AG09309 (cell line): Measurements from ENCODE around the gene ERBIN.

Source experiments
- DNase-seq: peaks from one replicate; pipeline ENCODE4 v3.0.0-alpha.2; 2010; ENCODE audit warnings: low read depth
- H3K4me3 ChIP-seq: 2 replicates; pipeline ENCODE4 v1.5.1; 2011; ENCODE audit warnings: mild to moderate bottlenecking, low read depth, low read length, moderate library complexity; ENCODE audit not compliant: control insufficient read depth
- CTCF ChIP-seq: IDR thresholded peaks from 2 replicates; pipeline ENCODE4 v1.5.1; 2011; ENCODE audit warnings: mild to moderate bottlenecking, low read depth, low read length, inconsistent platforms; ENCODE audit not compliant: insufficient read depth, control insufficient read depth; ENCODE audit errors: missing control alignments

ERBIN gene

GRCh38 chr5:66080664-66081063, 154.3 kb downstream of the ERBIN start:
- no peak overlapping the region for H3K4me3 ChIP-seq
- TF ChIP-seq CTCF = no peak
- no peak for DNase-seq

- no peak for DNase-seq
- TF ChIP-seq CTCF = no peak
- H3K4me3 ChIP-seq = no peak overlapping the region
These were observed 163.0 kb downstream of the ERBIN start for GRCh38 chr5:66089384-66089783.

GRCh38 chr5:66100851-66101250, 174.5 kb downstream of the ERBIN start:
- DNase-seq = no peak
- TF ChIP-seq CTCF = no peak
- H3K4me3 ChIP-seq = no peak overlapping the region

GRCh38 chr5:66113160-66113559, 186.8 kb downstream of the ERBIN start:
- no peak for DNase-seq
- H3K4me3 ChIP-seq = no peak overlapping the region
- no peak for TF ChIP-seq CTCF

- no peak overlapping the region for H3K4me3 ChIP-seq
- no peak for TF ChIP-seq CTCF
- no peak for DNase-seq
These were observed 191.9 kb downstream of the ERBIN start for GRCh38 chr5:66118304-66118703.

GRCh38 chr5:66122379-66123034, 196.1 kb downstream of the ERBIN start:
- no peak for TF ChIP-seq CTCF
- H3K4me3 ChIP-seq = no peak overlapping the region
- DNase-seq = no peak
